Measurements from ENCODE around the gene ARHGEF2.

The ARHGEF2 gene

DNA sequence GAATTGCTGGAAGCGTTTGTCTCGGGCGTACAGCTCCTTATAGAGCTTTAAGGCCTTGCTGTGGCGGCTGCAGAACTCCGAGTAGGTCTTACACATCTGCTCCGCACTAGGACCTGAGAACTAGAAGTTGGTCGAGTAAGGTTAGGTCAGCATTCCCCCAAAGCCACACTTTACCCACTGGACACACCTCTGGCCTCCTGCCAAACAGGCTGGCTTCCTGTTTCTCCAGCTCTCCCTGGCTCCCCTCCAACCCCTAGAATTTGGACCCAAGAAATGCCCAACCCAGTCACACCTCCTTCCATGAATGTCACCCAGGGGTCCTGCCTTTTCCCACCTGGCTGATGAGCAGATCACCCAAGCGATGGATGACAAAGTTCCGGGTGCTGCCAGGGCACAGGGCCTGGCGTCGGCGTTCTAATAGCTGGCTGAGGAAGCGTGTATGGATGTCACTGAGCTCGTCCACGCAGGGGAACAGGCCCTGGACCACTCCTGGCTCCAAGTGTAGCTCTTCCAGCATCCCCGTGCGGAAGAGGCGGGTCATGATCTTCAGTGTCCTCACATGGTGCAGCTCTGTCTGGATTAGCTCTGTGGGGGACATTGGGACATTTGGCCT, 15.6 kb downstream of the ARHGEF2 start:
- peaks cover 86% of the 10 kb centered on the region for H3K36me3 ChIP-seq (ENCODE audit: control insufficient read depth, insufficient read depth, low read length)
- H3K4me3 ChIP-seq (ENCODE audit: insufficient read depth, low read depth, low read length, poor library complexity, severe bottlenecking), result no peak overlapping the region
- H3K9me3 ChIP-seq (ENCODE audit: control insufficient read depth, low read length), result no peaks in the 10 kb centered on the region
- H3K27me3 ChIP-seq (replicated peaks; ENCODE audit: control insufficient read depth, insufficient read depth, low read length, poor library complexity, severe bottlenecking), result no peaks in the 10 kb centered on the region
- DNase-seq, result no peak
- peaks cover 12% of the 10 kb centered on the region for H3K4me1 ChIP-seq (ENCODE audit: control insufficient read depth, insufficient read depth, low read length, poor library complexity, severe bottlenecking)
- no peak overlapping the region for H3K27ac ChIP-seq (ENCODE audit: insufficient read depth, low read length, poor library complexity, severe bottlenecking)

DNA sequence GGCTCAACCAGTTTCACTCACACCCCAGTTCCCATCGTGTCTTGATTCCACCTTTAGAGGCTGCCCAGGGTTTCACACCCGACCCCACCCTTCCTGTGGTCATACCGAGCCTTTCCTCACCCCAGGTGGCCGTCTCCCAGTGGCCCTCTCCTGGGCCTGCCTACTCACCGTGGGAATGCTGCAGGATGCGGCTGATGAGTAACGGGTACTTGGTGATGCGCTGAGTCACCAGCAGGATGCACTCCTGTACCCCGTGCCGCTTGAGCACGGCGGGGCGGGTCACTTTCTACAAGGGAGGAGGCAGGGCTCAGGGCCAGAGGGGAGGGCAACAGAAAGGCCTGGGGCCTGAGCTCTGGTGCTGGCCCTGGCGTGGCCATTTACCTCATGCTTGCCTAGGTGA, 16.4 kb downstream of the ARHGEF2 start:
- Histone ChIP-seq H3K4me1 (ENCODE audit: control insufficient read depth, insufficient read depth, low read length, poor library complexity, severe bottlenecking) (peaks cover 5% of the 10 kb centered on the region), H3K9me3 (ENCODE audit: control insufficient read depth, low read length) (no peaks in the 10 kb centered on the region), H3K36me3 (ENCODE audit: control insufficient read depth, insufficient read depth, low read length) (peaks cover 86% of the 10 kb centered on the region), H3K4me3 (ENCODE audit: insufficient read depth, low read depth, low read length, poor library complexity, severe bottlenecking) (no peak overlapping the region), H3K27me3 (replicated peaks; ENCODE audit: control insufficient read depth, insufficient read depth, low read length, poor library complexity, severe bottlenecking) (no peaks in the 10 kb centered on the region), H3K27ac (ENCODE audit: insufficient read depth, low read length, poor library complexity, severe bottlenecking) (peak overlapping the region; percentile 18)
- DNase-seq, result peak in 1 of 3 donors; percentile 17

DNA sequence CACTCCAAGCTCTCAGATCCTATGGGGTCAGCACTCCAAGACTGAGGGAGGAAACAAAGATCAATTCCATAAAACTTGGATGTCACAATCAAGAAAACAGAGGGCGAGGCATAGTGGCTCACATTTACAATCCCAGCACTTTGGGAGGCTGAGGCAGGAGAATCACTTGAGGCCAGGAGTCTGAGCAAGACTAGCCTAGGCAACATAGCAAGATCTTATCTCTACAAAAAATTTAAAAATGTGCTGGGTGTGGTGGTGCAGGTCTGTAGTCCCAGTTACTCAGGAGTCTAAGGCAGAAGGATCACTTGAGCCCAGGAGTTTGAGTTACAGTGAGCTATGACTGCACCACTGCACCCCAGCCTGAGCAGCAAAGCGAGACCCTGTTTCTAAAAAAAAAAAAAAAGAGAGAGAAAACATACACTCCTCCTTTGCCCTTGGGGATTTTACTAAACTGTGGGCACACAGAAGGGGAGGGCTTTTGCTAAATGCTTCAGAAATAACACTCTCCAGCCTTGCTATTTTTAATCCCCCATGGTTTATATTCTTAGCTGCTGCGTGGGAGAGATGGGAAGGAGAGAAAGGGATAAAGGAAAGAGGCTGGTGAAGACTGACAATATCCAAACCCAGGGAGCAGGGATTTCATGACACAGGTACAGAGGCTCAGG, 18.1 kb downstream of the ARHGEF2 start:
- peak overlapping the region; percentile 42 for H3K27ac ChIP-seq (ENCODE audit: insufficient read depth, low read length, poor library complexity, severe bottlenecking)
- no peaks in the 10 kb centered on the region for H3K27me3 ChIP-seq (replicated peaks; ENCODE audit: control insufficient read depth, insufficient read depth, low read length, poor library complexity, severe bottlenecking)
- H3K4me3 ChIP-seq (ENCODE audit: insufficient read depth, low read depth, low read length, poor library complexity, severe bottlenecking), result no peak overlapping the region
- H3K4me1 ChIP-seq (ENCODE audit: control insufficient read depth, insufficient read depth, low read length, poor library complexity, severe bottlenecking), result peaks cover 3% of the 10 kb centered on the region
- peaks cover 79% of the 10 kb centered on the region for H3K36me3 ChIP-seq (ENCODE audit: control insufficient read depth, insufficient read depth, low read length)
- no peaks in the 10 kb centered on the region for H3K9me3 ChIP-seq (ENCODE audit: control insufficient read depth, low read length)
- no peak for DNase-seq

DNA sequence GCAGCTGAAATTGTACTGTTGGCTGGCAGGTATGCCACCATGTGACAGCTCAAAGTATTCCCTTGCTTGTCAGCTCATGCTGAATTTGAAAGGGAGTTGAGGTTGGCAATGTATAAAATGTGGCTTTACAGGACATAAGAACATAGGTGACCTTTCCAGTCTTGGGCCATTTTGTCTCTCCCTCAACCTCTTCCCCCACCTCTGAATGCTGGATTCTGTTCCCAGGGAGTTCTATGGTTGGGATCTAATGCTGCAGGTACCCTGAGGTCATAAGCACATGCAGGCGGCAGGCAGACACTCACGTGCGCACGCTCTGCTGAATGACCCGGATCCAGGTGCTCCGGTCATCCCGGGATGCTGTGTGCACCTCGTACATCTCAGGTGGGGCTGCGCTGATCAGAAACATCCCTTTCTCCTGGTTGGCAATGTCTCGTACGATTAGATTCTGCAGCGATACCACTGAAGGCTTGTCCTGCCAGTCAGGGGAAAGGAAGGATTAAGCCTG, 20.9 kb downstream of the ARHGEF2 start:
- Histone ChIP-seq H3K36me3 (ENCODE audit: control insufficient read depth, insufficient read depth, low read length) (peaks cover 85% of the 10 kb centered on the region), H3K27me3 (replicated peaks; ENCODE audit: control insufficient read depth, insufficient read depth, low read length, poor library complexity, severe bottlenecking) (no peaks in the 10 kb centered on the region), H3K4me3 (ENCODE audit: insufficient read depth, low read depth, low read length, poor library complexity, severe bottlenecking) (no peak overlapping the region), H3K27ac (ENCODE audit: insufficient read depth, low read length, poor library complexity, severe bottlenecking) (no peak overlapping the region), H3K4me1 (ENCODE audit: control insufficient read depth, insufficient read depth, low read length, poor library complexity, severe bottlenecking) (peaks cover 3% of the 10 kb centered on the region), H3K9me3 (ENCODE audit: control insufficient read depth, low read length) (no peaks in the 10 kb centered on the region)
- DNase-seq, result no peak

DNA sequence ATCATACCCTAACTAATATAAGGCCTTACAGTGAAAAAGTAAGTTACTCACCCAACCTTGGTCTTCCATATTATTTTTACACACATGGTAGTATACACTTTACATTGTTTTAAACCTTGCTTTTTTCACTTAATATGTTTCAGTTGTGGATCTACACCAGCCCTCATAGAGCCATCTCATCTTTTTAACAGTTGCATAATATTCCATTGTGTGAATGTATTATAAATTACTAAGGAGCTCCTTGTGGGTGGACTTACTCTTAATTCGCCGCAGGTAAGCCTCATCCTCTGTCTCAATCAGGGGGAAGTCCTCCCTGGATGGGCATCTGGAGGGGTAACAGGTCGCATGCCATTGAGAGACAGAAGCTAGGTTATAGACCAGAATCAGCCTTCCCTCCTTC, 23.7 kb downstream of the ARHGEF2 start:
- peaks cover 84% of the 10 kb centered on the region for H3K36me3 ChIP-seq (ENCODE audit: control insufficient read depth, insufficient read depth, low read length)
- no peak overlapping the region for H3K27ac ChIP-seq (ENCODE audit: insufficient read depth, low read length, poor library complexity, severe bottlenecking)

DNA sequence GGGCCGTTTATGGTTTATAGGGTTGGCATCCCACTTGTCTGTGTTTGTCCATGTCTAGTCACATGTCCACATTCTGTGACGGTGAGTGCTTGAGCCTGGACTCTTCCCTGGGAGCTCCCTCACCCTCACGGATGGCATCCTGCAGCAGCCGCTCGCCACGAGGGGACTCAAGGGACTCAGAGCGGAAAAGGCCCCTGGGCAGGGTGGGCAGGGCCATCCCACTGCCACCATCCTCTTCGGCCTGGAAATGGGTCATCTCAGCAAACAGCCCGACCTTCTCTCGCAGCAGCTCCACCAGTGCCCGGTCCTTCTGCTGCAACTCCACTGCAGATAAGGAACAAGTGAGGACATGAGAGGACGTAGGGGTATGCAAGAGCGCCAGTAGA, 25.8 kb downstream of the ARHGEF2 start:
- Histone ChIP-seq H3K4me1 (ENCODE audit: control insufficient read depth, insufficient read depth, low read length, poor library complexity, severe bottlenecking) (peaks cover 2% of the 10 kb centered on the region), H3K36me3 (ENCODE audit: control insufficient read depth, insufficient read depth, low read length) (peaks cover 86% of the 10 kb centered on the region), H3K4me3 (ENCODE audit: insufficient read depth, low read depth, low read length, poor library complexity, severe bottlenecking) (no peak overlapping the region), H3K9me3 (ENCODE audit: control insufficient read depth, low read length) (no peaks in the 10 kb centered on the region), H3K27me3 (replicated peaks; ENCODE audit: control insufficient read depth, insufficient read depth, low read length, poor library complexity, severe bottlenecking) (no peaks in the 10 kb centered on the region), H3K27ac (ENCODE audit: insufficient read depth, low read length, poor library complexity, severe bottlenecking) (no peak overlapping the region)
- DNase-seq, result no peak

More for the DNA sequence above, 23.7 kb downstream of the ARHGEF2 start:
- H3K27me3 ChIP-seq (replicated peaks; ENCODE audit: control insufficient read depth, insufficient read depth, low read length, poor library complexity, severe bottlenecking), result no peaks in the 10 kb centered on the region
- H3K9me3 ChIP-seq (ENCODE audit: control insufficient read depth, low read length), result no peaks in the 10 kb centered on the region
- H3K4me1 ChIP-seq (ENCODE audit: control insufficient read depth, insufficient read depth, low read length, poor library complexity, severe bottlenecking), result no peaks in the 10 kb centered on the region
- no peak for DNase-seq
- no peak overlapping the region for H3K4me3 ChIP-seq (ENCODE audit: insufficient read depth, low read depth, low read length, poor library complexity, severe bottlenecking)

DNA sequence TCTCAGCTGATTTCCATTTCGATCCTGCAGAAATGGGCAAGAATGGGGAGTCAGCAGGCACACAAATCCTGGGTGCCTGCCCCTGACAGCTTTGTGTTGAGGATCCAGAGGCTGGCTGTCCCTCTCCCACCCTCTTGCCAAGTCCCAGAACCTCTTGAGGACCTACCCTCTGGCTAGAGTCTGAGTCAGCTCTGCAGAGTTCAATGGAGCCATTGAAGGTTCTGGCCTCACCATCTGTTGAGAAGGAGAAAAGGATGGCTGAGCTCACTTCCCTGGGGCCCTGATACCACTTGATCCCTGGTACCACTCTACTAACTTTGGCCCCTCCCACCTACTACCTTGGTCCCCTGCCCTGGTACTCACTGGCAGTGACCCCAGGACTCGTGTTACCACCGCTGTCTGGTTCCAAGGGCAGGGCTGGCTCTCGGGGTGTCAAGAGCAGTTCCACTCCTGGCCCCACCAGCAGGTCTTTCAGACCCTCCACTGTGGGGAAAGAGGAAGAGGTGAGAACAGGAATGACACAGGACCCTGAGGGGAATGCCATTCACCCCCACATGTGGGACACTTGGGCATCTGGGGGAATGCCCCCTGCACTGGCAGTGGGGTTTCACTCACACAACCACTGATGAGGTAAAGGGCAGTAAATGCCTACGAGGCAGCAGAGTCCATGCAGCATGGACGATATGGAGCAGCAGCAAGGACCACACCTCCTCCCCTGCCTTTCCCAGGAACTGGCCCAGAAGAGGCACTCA, 26.4 kb downstream of the ARHGEF2 start:
- DNase-seq, result no peak
- Histone ChIP-seq H3K27me3 (replicated peaks; ENCODE audit: control insufficient read depth, insufficient read depth, low read length, poor library complexity, severe bottlenecking) (no peaks in the 10 kb centered on the region), H3K9me3 (ENCODE audit: control insufficient read depth, low read length) (no peaks in the 10 kb centered on the region), H3K27ac (ENCODE audit: insufficient read depth, low read length, poor library complexity, severe bottlenecking) (no peak overlapping the region), H3K4me3 (ENCODE audit: insufficient read depth, low read depth, low read length, poor library complexity, severe bottlenecking) (no peak overlapping the region), H3K4me1 (ENCODE audit: control insufficient read depth, insufficient read depth, low read length, poor library complexity, severe bottlenecking) (peaks cover 7% of the 10 kb centered on the region), H3K36me3 (ENCODE audit: control insufficient read depth, insufficient read depth, low read length) (peaks cover 86% of the 10 kb centered on the region)

DNA sequence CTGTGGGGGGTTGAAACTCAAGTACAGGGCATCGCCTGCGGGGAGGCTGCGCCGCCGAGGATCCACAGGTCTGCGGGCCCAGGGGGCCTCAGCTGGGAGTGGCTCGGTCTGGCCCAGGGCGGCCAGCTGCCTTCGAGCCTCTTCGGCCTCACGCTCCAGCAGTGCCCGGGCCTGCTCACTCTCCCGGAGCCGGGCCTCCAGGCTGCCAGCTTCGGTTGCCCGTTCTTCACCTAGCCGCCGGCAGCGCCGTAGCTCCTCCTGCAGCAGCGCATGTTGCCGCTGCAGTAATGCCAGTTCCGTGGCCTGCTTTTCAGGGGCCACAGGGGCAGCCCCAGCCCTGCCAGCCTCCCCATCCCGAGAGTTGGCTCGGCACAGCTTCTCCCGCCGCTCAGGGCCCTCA, 27.5 kb downstream of the ARHGEF2 start:
- no peaks in the 10 kb centered on the region for H3K27me3 ChIP-seq (replicated peaks; ENCODE audit: control insufficient read depth, insufficient read depth, low read length, poor library complexity, severe bottlenecking)
- no peak overlapping the region for H3K27ac ChIP-seq (ENCODE audit: insufficient read depth, low read length, poor library complexity, severe bottlenecking)
- H3K4me3 ChIP-seq (ENCODE audit: insufficient read depth, low read depth, low read length, poor library complexity, severe bottlenecking), result no peak overlapping the region
- peaks cover 18% of the 10 kb centered on the region for H3K4me1 ChIP-seq (ENCODE audit: control insufficient read depth, insufficient read depth, low read length, poor library complexity, severe bottlenecking)
- H3K36me3 ChIP-seq (ENCODE audit: control insufficient read depth, insufficient read depth, low read length), result peaks cover 84% of the 10 kb centered on the region
- no peaks in the 10 kb centered on the region for H3K9me3 ChIP-seq (ENCODE audit: control insufficient read depth, low read length)
- no peak for DNase-seq

DNA sequence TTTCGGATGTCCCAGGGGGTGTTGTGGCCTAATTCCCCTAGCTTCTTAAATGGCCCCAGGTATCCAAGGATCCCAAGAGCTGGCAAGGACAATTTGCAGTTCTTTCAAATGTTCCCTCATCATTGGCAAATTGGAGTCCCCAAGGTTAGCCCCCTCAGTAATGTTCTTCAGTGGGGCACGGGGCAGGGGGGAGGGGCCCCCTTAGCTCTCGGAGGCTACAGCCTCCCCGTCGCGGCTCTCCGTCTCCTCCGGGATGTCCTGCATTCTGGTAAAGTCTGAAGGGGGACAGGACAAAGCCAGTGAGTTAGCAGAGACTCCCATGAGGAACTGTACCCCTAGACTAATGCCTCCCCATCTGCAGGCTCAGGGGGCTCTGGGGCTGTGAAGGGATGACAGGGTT, 30.6 kb downstream of the ARHGEF2 start:
- no peak for DNase-seq
- H3K4me3 ChIP-seq (ENCODE audit: insufficient read depth, low read depth, low read length, poor library complexity, severe bottlenecking), result no peak overlapping the region
- peak overlapping the region; percentile 25 for H3K27ac ChIP-seq (ENCODE audit: insufficient read depth, low read length, poor library complexity, severe bottlenecking)
- no peaks in the 10 kb centered on the region for H3K27me3 ChIP-seq (replicated peaks; ENCODE audit: control insufficient read depth, insufficient read depth, low read length, poor library complexity, severe bottlenecking)
- H3K36me3 ChIP-seq (ENCODE audit: control insufficient read depth, insufficient read depth, low read length), result peaks cover 58% of the 10 kb centered on the region
- no peaks in the 10 kb centered on the region for H3K9me3 ChIP-seq (ENCODE audit: control insufficient read depth, low read length)
- H3K4me1 ChIP-seq (ENCODE audit: control insufficient read depth, insufficient read depth, low read length, poor library complexity, severe bottlenecking), result peaks cover 27% of the 10 kb centered on the region

DNA sequence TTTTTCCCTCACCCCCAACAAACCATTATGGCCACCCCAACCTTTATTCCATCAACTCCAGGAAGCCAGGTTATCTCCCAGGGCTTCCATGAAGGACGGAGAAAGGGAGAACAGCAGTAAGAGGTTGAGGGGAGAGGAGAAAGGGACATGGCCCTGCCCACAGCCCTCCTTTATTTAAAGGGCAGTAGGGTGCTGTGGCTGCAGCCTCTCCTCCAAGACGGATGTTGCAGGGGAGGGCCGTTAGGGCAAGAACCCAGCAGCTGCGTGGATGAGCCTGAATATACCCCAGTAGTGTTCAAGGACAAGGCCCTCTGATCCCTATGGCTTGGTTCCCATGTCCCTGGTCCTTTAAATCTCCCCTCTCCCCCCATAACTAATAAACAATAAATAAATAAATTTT, 31.1 kb downstream of the ARHGEF2 start:
- Histone ChIP-seq H3K4me3 (ENCODE audit: insufficient read depth, low read depth, low read length, poor library complexity, severe bottlenecking) (no peak overlapping the region), H3K36me3 (ENCODE audit: control insufficient read depth, insufficient read depth, low read length) (peaks cover 54% of the 10 kb centered on the region), H3K4me1 (ENCODE audit: control insufficient read depth, insufficient read depth, low read length, poor library complexity, severe bottlenecking) (peaks cover 27% of the 10 kb centered on the region), H3K27me3 (replicated peaks; ENCODE audit: control insufficient read depth, insufficient read depth, low read length, poor library complexity, severe bottlenecking) (no peaks in the 10 kb centered on the region), H3K27ac (ENCODE audit: insufficient read depth, low read length, poor library complexity, severe bottlenecking) (peak overlapping the region; percentile 25), H3K9me3 (ENCODE audit: control insufficient read depth, low read length) (no peaks in the 10 kb centered on the region)
- DNase-seq, result no peak
